ENCODE measurements around the gene HSD11B1. TPM values are rescaled to one million over a fixed set of nuclear protein-coding genes. Genes with fewer than 3 reads are reported as not detected.

Gene HSD11B1
- total RNA-seq, 2 experiments from 2014 or later = not detected

GRCh38 chr1:209710847-209711246 lies 6.2 kb downstream of the HSD11B1 start:
- Mint-ChIP-seq H3K9me3 (ENCODE audit: insufficient read depth) (no peaks in the 10 kb centered on the region), H3K4me3 (no peak overlapping the region), H3K36me3 (ENCODE audit: low read depth) (no peaks in the 10 kb centered on the region), H3K27ac (no peak overlapping the region), H3K27me3 (ENCODE audit: low read depth) (no peaks in the 10 kb centered on the region), H3K4me1 (ENCODE audit: low read depth) (peaks cover 4% of the 10 kb centered on the region)
- no peak for ATAC-seq
- CTCF ChIA-PET = no interaction called here
- DNase-seq = no peak
- POLR2A ChIA-PET = no interaction called here

- ChIA-PET POLR2A (interaction anchor here (0.6 kb wide), 1 partner anchor 16 kb away, joined by 3 read pairs; no protein-coding TSS in a partner anchor), CTCF (no interaction called here)
- Mint-ChIP-seq H3K4me1 (ENCODE audit: low read depth) (peaks cover 6% of the 10 kb centered on the region), H3K27ac (no peak overlapping the region), H3K4me3 (no peak overlapping the region), H3K36me3 (ENCODE audit: low read depth) (no peaks in the 10 kb centered on the region), H3K27me3 (ENCODE audit: low read depth) (no peaks in the 10 kb centered on the region), H3K9me3 (ENCODE audit: insufficient read depth) (no peaks in the 10 kb centered on the region)
- no peak for DNase-seq
- no peak for ATAC-seq
These were observed 9.7 kb downstream of the HSD11B1 start for GRCh38 chr1:209714338-209714737.

- Mint-ChIP-seq H3K27me3 (ENCODE audit: low read depth) (no peaks in the 10 kb centered on the region), H3K4me3 (no peak overlapping the region), H3K9me3 (ENCODE audit: insufficient read depth) (no peaks in the 10 kb centered on the region), H3K4me1 (ENCODE audit: low read depth) (peaks cover 3% of the 10 kb centered on the region), H3K27ac (no peak overlapping the region), H3K36me3 (ENCODE audit: low read depth) (no peaks in the 10 kb centered on the region)
- ChIA-PET CTCF (no interaction called here), POLR2A (no interaction called here)
- DNase-seq (no peak), ATAC-seq (no peak)
These were observed 10.7 kb downstream of the HSD11B1 start for GRCh38 chr1:209715314-209715713.

DNA sequence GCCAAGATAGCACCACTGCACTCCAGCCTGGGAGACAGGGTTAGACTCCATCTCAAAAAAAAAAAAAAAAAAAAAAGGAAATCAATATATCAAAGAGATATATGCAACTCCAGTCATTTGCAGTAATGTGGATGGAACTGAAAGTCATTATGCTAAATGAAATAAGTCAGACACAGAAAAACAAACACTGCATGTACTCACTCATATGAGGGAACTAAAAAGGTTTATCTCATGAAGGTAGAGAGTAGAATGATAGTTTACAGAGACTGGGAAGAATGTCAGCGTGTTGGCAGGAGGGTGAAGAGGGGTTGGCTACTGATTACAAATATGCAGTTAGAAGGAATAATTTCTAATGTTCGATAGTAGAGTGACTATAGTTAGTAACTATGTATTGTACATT lies 13.2 kb downstream of the HSD11B1 start:
- CTCF ChIA-PET = no interaction called here
- no peak for DNase-seq
- H3K4me3 Mint-ChIP-seq = no peak overlapping the region
- ATAC-seq = no peak
- no peaks in the 10 kb centered on the region for H3K9me3 Mint-ChIP-seq (ENCODE audit: insufficient read depth)
- no peaks in the 10 kb centered on the region for H3K27me3 Mint-ChIP-seq (ENCODE audit: low read depth)
- POLR2A ChIA-PET = no interaction called here
- H3K36me3 Mint-ChIP-seq (ENCODE audit: low read depth) = no peaks in the 10 kb centered on the region
- peaks cover 2% of the 10 kb centered on the region for H3K4me1 Mint-ChIP-seq (ENCODE audit: low read depth)
- no peak overlapping the region for H3K27ac Mint-ChIP-seq

- ATAC-seq (no peak), DNase-seq (no peak)
- no peak overlapping the region for H3K27ac Mint-ChIP-seq
- CTCF ChIA-PET = no interaction called here
- peaks cover 12% of the 10 kb centered on the region for H3K4me1 Mint-ChIP-seq (ENCODE audit: low read depth)
- POLR2A ChIA-PET = no interaction called here
- no peaks in the 10 kb centered on the region for H3K36me3 Mint-ChIP-seq (ENCODE audit: low read depth)
- no peaks in the 10 kb centered on the region for H3K9me3 Mint-ChIP-seq (ENCODE audit: insufficient read depth)
- H3K27me3 Mint-ChIP-seq (ENCODE audit: low read depth) = no peaks in the 10 kb centered on the region
- no peak overlapping the region for H3K4me3 Mint-ChIP-seq
These were observed 15.7 kb downstream of the HSD11B1 start for GRCh38 chr1:209720326-209720725.

- H3K4me3 Mint-ChIP-seq = no peak overlapping the region
- ChIA-PET CTCF (interaction anchor here (0.8 to 1.0 kb wide), 3 partner anchors 27 to 79 kb away, joined by 3 to 4 read pairs (median 3); no protein-coding TSS in a partner anchor), POLR2A (no interaction called here)
- H3K4me1 Mint-ChIP-seq (ENCODE audit: low read depth) = peaks cover 14% of the 10 kb centered on the region
- no peaks in the 10 kb centered on the region for H3K9me3 Mint-ChIP-seq (ENCODE audit: insufficient read depth)
- no peak for ATAC-seq
- no peaks in the 10 kb centered on the region for H3K27me3 Mint-ChIP-seq (ENCODE audit: low read depth)
- H3K36me3 Mint-ChIP-seq (ENCODE audit: low read depth) = no peaks in the 10 kb centered on the region
- no peak overlapping the region for H3K27ac Mint-ChIP-seq
- DNase-seq = no peak
These were observed 16.2 kb downstream of the HSD11B1 start for GRCh38 chr1:209720826-209721225.

- POLR2A ChIA-PET = no interaction called here
- Mint-ChIP-seq H3K4me3 (no peak overlapping the region), H3K27me3 (ENCODE audit: low read depth) (no peaks in the 10 kb centered on the region), H3K27ac (no peak overlapping the region), H3K36me3 (ENCODE audit: low read depth) (no peaks in the 10 kb centered on the region), H3K9me3 (ENCODE audit: insufficient read depth) (no peaks in the 10 kb centered on the region), H3K4me1 (ENCODE audit: low read depth) (peaks cover 12% of the 10 kb centered on the region)
- ATAC-seq (no peak), DNase-seq (no peak)
- CTCF ChIA-PET = interaction anchor here (0.8 to 1.0 kb wide), 3 partner anchors 27 to 79 kb away, joined by 3 to 4 read pairs (median 3); no protein-coding TSS in a partner anchor
These were observed 16.7 kb downstream of the HSD11B1 start for GRCh38 chr1:209721323-209721722.

- no peaks in the 10 kb centered on the region for H3K27me3 Mint-ChIP-seq (ENCODE audit: low read depth)
- POLR2A ChIA-PET = no interaction called here
- no peak for ATAC-seq
- H3K9me3 Mint-ChIP-seq (ENCODE audit: insufficient read depth) = no peaks in the 10 kb centered on the region
- no peaks in the 10 kb centered on the region for H3K36me3 Mint-ChIP-seq (ENCODE audit: low read depth)
- H3K27ac Mint-ChIP-seq = no peak overlapping the region
- no peak for DNase-seq
- H3K4me1 Mint-ChIP-seq (ENCODE audit: low read depth) = peaks cover 14% of the 10 kb centered on the region
- CTCF ChIA-PET = interaction anchor here (1.0 to 2.4 kb wide), 4 partner anchors 13 to 32 kb away, joined by 3 to 8 read pairs (median 4); no protein-coding TSS in a partner anchor
- no peak overlapping the region for H3K4me3 Mint-ChIP-seq
These were observed 18.6 kb downstream of the HSD11B1 start for GRCh38 chr1:209723265-209723664.

GRCh38 chr1:209723756-209724693 lies 19.4 kb downstream of the HSD11B1 start:
- Mint-ChIP-seq H3K27me3 (ENCODE audit: low read depth) (no peaks in the 10 kb centered on the region), H3K4me3 (no peak overlapping the region), H3K4me1 (ENCODE audit: low read depth) (peaks cover 14% of the 10 kb centered on the region), H3K27ac (peak overlapping the region; percentile 86), H3K9me3 (ENCODE audit: insufficient read depth) (no peaks in the 10 kb centered on the region), H3K36me3 (ENCODE audit: low read depth) (no peaks in the 10 kb centered on the region)
- DNase-seq = no peak
- POLR2A ChIA-PET = interaction anchor here (0.6 to 1.6 kb wide), 4 partner anchors 42 to 1768 kb away, joined by 3 to 4 read pairs (median 3); partner anchors contain the start of genes C1orf74 and RD3
- peak; percentile 51 for ATAC-seq
- CTCF ChIA-PET = interaction anchor here (1.0 to 2.5 kb wide), 7 partner anchors 12 to 158 kb away, joined by 3 to 22 read pairs (median 5); no protein-coding TSS in a partner anchor

DNA sequence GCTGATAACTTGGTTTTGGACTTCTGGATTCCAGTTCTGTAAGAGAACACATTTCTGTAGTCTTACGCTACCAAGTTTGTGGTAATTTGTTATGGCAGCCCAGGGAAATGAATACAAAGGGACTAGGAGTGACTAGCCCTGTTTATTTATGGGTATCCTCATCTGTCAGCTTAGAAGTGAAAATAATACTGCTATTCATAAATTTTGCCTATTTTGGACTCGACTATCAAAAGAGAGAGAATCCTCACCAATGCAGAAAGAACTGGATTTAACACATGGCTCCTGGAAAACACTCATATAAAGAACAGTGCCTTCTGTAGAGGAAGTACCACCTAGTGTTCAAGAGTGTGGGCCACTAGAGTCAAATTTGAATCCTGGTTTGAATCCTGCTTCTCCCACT lies 22.6 kb downstream of the HSD11B1 start:
- Mint-ChIP-seq H3K9me3 (ENCODE audit: insufficient read depth) (no peaks in the 10 kb centered on the region), H3K27me3 (ENCODE audit: low read depth) (no peaks in the 10 kb centered on the region), H3K36me3 (ENCODE audit: low read depth) (no peaks in the 10 kb centered on the region), H3K4me3 (no peak overlapping the region), H3K4me1 (ENCODE audit: low read depth) (peaks cover 14% of the 10 kb centered on the region), H3K27ac (no peak overlapping the region)
- DNase-seq (no peak), ATAC-seq (no peak)
- CTCF ChIA-PET = interaction anchor here (1.1 to 1.8 kb wide), 4 partner anchors 14 to 158 kb away, joined by 3 to 6 read pairs (median 4); partner anchors contain the start of gene G0S2
- POLR2A ChIA-PET = no interaction called here

- H3K9me3 Mint-ChIP-seq (ENCODE audit: insufficient read depth) = no peaks in the 10 kb centered on the region
- CTCF ChIA-PET = interaction anchor here (1.1 to 3.9 kb wide), 9 partner anchors 9 to 214 kb away, joined by 3 to 25 read pairs (median 4); partner anchors contain the start of gene G0S2
- POLR2A ChIA-PET = interaction anchor here (1.0 kb wide), 1 partner anchor 41 kb away, joined by 5 read pairs; no protein-coding TSS in a partner anchor
These were observed 23.1 kb downstream of the HSD11B1 start for GRCh38 chr1:209727785-209728184.

DNA sequence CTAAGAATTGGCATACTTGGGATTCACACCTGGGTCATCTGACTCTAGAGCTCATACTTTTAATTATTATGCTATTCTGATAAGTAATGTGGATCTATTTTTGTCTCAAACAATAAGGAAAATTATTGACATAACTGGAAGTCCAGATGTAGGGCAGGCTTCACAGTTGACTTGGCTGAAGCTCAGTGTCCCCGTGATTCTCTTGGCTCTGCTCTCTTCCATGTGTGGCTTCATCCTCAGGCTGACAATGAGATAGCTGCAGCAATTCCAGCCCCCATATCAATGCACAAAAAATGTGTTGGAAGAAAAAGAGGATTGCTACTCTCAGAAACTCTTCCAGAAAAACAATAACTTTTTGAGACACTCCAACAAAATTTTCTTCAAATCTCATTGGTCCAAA lies 23.8 kb downstream of the HSD11B1 start:
- Mint-ChIP-seq H3K27ac (no peak overlapping the region), H3K9me3 (ENCODE audit: insufficient read depth) (no peaks in the 10 kb centered on the region), H3K36me3 (ENCODE audit: low read depth) (no peaks in the 10 kb centered on the region), H3K27me3 (ENCODE audit: low read depth) (no peaks in the 10 kb centered on the region), H3K4me1 (ENCODE audit: low read depth) (peaks cover 14% of the 10 kb centered on the region), H3K4me3 (no peak overlapping the region)
- POLR2A ChIA-PET = interaction anchor here (1.0 kb wide), 1 partner anchor 40 kb away, joined by 5 read pairs; no protein-coding TSS in a partner anchor
- CTCF ChIA-PET = interaction anchor here (1.1 to 3.9 kb wide), 8 partner anchors 9 to 215 kb away, joined by 3 to 25 read pairs (median 4); no protein-coding TSS in a partner anchor
- no peak for ATAC-seq
- DNase-seq = no peak

More at GRCh38 chr1:209727785-209728184, 23.1 kb downstream of the HSD11B1 start:
- H3K27ac Mint-ChIP-seq = no peak overlapping the region
- H3K4me1 Mint-ChIP-seq (ENCODE audit: low read depth) = peaks cover 14% of the 10 kb centered on the region
- H3K4me3 Mint-ChIP-seq = no peak overlapping the region
- DNase-seq (no peak), ATAC-seq (no peak)
- no peaks in the 10 kb centered on the region for H3K27me3 Mint-ChIP-seq (ENCODE audit: low read depth)
- no peaks in the 10 kb centered on the region for H3K36me3 Mint-ChIP-seq (ENCODE audit: low read depth)

Data from activated CD8-positive, alpha-beta T cell treated with anti-CD3 and anti-CD28 coated beads, Interleukin-2, amount 10 ng/mL, durations not matched to agents 7 days and 5 days (primary cell).